Type B pancreatic cell (in vitro differentiated cells): ENCODE measurements around the gene TESK2. TPM values are rescaled to one million over a fixed set of nuclear protein-coding genes. Genes with fewer than 3 reads are reported as not detected.

Experiments
- DNase-seq: peaks from one replicate; pipeline ENCODE4 v3.0.0; 2021; ENCODE audit warnings: mixed read lengths; ENCODE audit not compliant: unreplicated experiment; ENCODE audit errors: extremely low spot score
- H3K27ac Mint-ChIP-seq: 2 replicates; pipeline ENCODE4 v1.8.0; 2021; ENCODE audit warnings: mild to moderate bottlenecking, mixed read lengths
- H3K27me3 Mint-ChIP-seq: 2 replicates; pipeline ENCODE4 v1.8.0; 2021; ENCODE audit warnings: mixed read lengths
- H3K36me3 Mint-ChIP-seq: 2 replicates; pipeline ENCODE4 v1.8.0; 2021; ENCODE audit warnings: mixed read lengths
- H3K4me1 Mint-ChIP-seq: one replicate; pipeline ENCODE4 v1.8.0; 2021; ENCODE audit warnings: mixed read lengths; ENCODE audit not compliant: unreplicated experiment
- H3K4me3 Mint-ChIP-seq: 2 replicates; pipeline ENCODE4 v1.8.0; 2021; ENCODE audit warnings: mild to moderate bottlenecking, mixed read lengths
- H3K9me3 Mint-ChIP-seq: 2 replicates; pipeline ENCODE4 v1.8.0; 2021; ENCODE audit warnings: mixed read lengths
- CTCF ChIP-seq: fragments of 200-600 bp; sonication (generic); conservative IDR thresholded peaks from 2 replicates; pipeline ENCODE4 v1.5.0; 2021; ENCODE audit warnings: antibody characterized with exemption, mild to moderate bottlenecking
- total RNA-seq: library from RNA; stranded (reverse); gene quantifications from 2 replicates; pipeline ENCODE4 v1.2.1, GENCODE V29; 2021; ENCODE audit warnings: low replicate concordance

Gene TESK2
- total RNA-seq, 1 donor from 2014 or later: 6.7 TPM

GRCh38 chr1:45407629-45408287 lies 83.2 kb downstream of the TESK2 start:
- Mint-ChIP-seq H3K9me3 (no peaks in the 10 kb centered on the region), H3K27ac (no peak overlapping the region), H3K4me1 (no peaks in the 10 kb centered on the region), H3K4me3 (no peak overlapping the region), H3K27me3 (no peaks in the 10 kb centered on the region), H3K36me3 (no peaks in the 10 kb centered on the region)
- DNase-seq: no peak
- no peak for TF ChIP-seq CTCF

GRCh38 chr1:45405636-45406035 lies 85.3 kb downstream of the TESK2 start:
- H3K9me3 Mint-ChIP-seq: no peaks in the 10 kb centered on the region
- no peak overlapping the region for H3K4me3 Mint-ChIP-seq
- no peaks in the 10 kb centered on the region for H3K4me1 Mint-ChIP-seq
- TF ChIP-seq CTCF: no peak
- no peak for DNase-seq
- H3K27me3 Mint-ChIP-seq: no peaks in the 10 kb centered on the region
- H3K27ac Mint-ChIP-seq: no peak overlapping the region
- no peaks in the 10 kb centered on the region for H3K36me3 Mint-ChIP-seq

- no peak for TF ChIP-seq CTCF
- Mint-ChIP-seq H3K27ac (peak overlapping the region; percentile 42), H3K4me3 (no peak overlapping the region), H3K4me1 (no peaks in the 10 kb centered on the region), H3K9me3 (no peaks in the 10 kb centered on the region), H3K36me3 (no peaks in the 10 kb centered on the region), H3K27me3 (no peaks in the 10 kb centered on the region)
- DNase-seq: no peak
These were observed 87.2 kb downstream of the TESK2 start for GRCh38 chr1:45403718-45404117.

- no peaks in the 10 kb centered on the region for H3K9me3 Mint-ChIP-seq
These were observed 87.7 kb downstream of the TESK2 start for GRCh38 chr1:45403298-45403697.

GRCh38 chr1:45401524-45401923 lies 89.4 kb downstream of the TESK2 start:
- Mint-ChIP-seq H3K27me3 (no peaks in the 10 kb centered on the region), H3K4me3 (no peak overlapping the region), H3K9me3 (no peaks in the 10 kb centered on the region), H3K4me1 (no peaks in the 10 kb centered on the region), H3K36me3 (no peaks in the 10 kb centered on the region), H3K27ac (no peak overlapping the region)
- no peak for TF ChIP-seq CTCF
- DNase-seq: no peak

More at GRCh38 chr1:45403298-45403697, 87.7 kb downstream of the TESK2 start:
- H3K4me3 Mint-ChIP-seq: peak overlapping the region; percentile 24
- no peak for TF ChIP-seq CTCF
- H3K27me3 Mint-ChIP-seq: no peaks in the 10 kb centered on the region
- H3K4me1 Mint-ChIP-seq: no peaks in the 10 kb centered on the region
- peak overlapping the region; percentile 42 for H3K27ac Mint-ChIP-seq
- no peak for DNase-seq
- no peaks in the 10 kb centered on the region for H3K36me3 Mint-ChIP-seq
